GM12878 (cell line): ENCODE data around the gene MFAP1. TPM values are rescaled to one million over a fixed set of nuclear protein-coding genes. Genes with fewer than 3 reads are reported as not detected.

Experiments
- CHD4 ChIP-seq: fragments of 200-600 bp; sonication (generic); IDR thresholded peaks from 2 replicates; pipeline ENCODE4 v1.6.1; 2016; ENCODE audit warnings: mild to moderate bottlenecking
- ETV6 ChIP-seq, 2 experiments: fragments of 450-650 bp in 1 of 2; IDR thresholded peaks in 1 of 2; conservative IDR thresholded peaks in 1 of 2; 2 replicates each; pipeline ENCODE4 v1.6.1; 2014; ENCODE audit warnings: antibody characterized with exemption in 1 of 2, borderline replicate concordance in 1 of 2, low read depth in 1 of 2, mild to moderate bottlenecking in 1 of 2, moderate library complexity in 1 of 2
- FOXK2 ChIP-seq: fragments of 450-650 bp; IDR thresholded peaks from 2 replicates; pipeline ENCODE4 v1.6.1; 2017; ENCODE audit warnings: mild to moderate bottlenecking, moderate library complexity
- KLF5 ChIP-seq: fragments of 450-650 bp; IDR thresholded peaks from 2 replicates; pipeline ENCODE4 v1.6.1; 2014; ENCODE audit warnings: mild to moderate bottlenecking; ENCODE audit not compliant: partially characterized antibody
- NR2C1 ChIP-seq: fragments of 450-650 bp; IDR thresholded peaks from 2 replicates; pipeline ENCODE4 v1.6.1; 2017; ENCODE audit warnings: antibody characterized with exemption, mild to moderate bottlenecking, moderate library complexity
- NR2C2 ChIP-seq: IDR thresholded peaks from 2 replicates; pipeline ENCODE4 v1.6.1; 2011; ENCODE audit warnings: borderline replicate concordance, low read depth; ENCODE audit not compliant: control insufficient read depth, insufficient read length
- PAX8 ChIP-seq: fragments of 450-650 bp; IDR thresholded peaks from 2 replicates; pipeline ENCODE4 v1.6.1; 2017; ENCODE audit warnings: mild to moderate bottlenecking, moderate library complexity
- POLR2A ChIP-seq: IDR thresholded peaks from 2 replicates; pipeline ENCODE4 v1.6.1; 2011; ENCODE audit warnings: low read depth, mild to moderate bottlenecking, low read length
- RELA ChIP-seq: fragments of 450-650 bp; IDR thresholded peaks from 2 replicates; pipeline ENCODE4 v1.8.0; 2014; ENCODE audit warnings: borderline replicate concordance; ENCODE audit not compliant: partially characterized antibody
- RFX5 ChIP-seq: IDR thresholded peaks from 2 replicates; pipeline ENCODE4 v1.6.1; 2011; ENCODE audit warnings: low read depth, low read length, improper control_type of control experiment
- RUNX3 ChIP-seq: IDR thresholded peaks from 2 replicates; pipeline ENCODE4 v1.6.1; 2012; ENCODE audit warnings: low read length, inconsistent platforms
- SMAD1 ChIP-seq: fragments of 450-650 bp; IDR thresholded peaks from 2 replicates; pipeline ENCODE4 v1.6.1; 2018; ENCODE audit warnings: mild to moderate bottlenecking, low read depth; ENCODE audit not compliant: partially characterized antibody
- SMARCA5 ChIP-seq: fragments of 450-650 bp; IDR thresholded peaks from 2 replicates; pipeline ENCODE4 v1.6.1; 2017; ENCODE audit warnings: mild to moderate bottlenecking
- SPI1 ChIP-seq: IDR thresholded peaks from 2 replicates; pipeline ENCODE4 v1.6.1; 2011; ENCODE audit warnings: low read depth, mild to moderate bottlenecking, low read length, moderate library complexity, borderline replicate concordance; ENCODE audit not compliant: insufficient read depth
- SREBF2 ChIP-seq: IDR thresholded peaks from 2 replicates; pipeline ENCODE4 v1.6.1; 2012; ENCODE audit warnings: mild to moderate bottlenecking, low read length
- STAT1 ChIP-seq: fragments of 450-650 bp; conservative IDR thresholded peaks from 2 replicates; pipeline ENCODE4 v1.6.1; 2014; ENCODE audit warnings: antibody characterized with exemption, mild to moderate bottlenecking
- STAT3 ChIP-seq: IDR thresholded peaks from 2 replicates; pipeline ENCODE4 v1.6.1; 2011; ENCODE audit warnings: low read depth, low read length, improper control_type of control experiment
- SUZ12 ChIP-seq: fragments of 200-600 bp; sonication (generic); IDR thresholded peaks from one replicate; pipeline ENCODE4 v1.6.1; 2018; ENCODE audit warnings: antibody characterized with exemption, mild to moderate bottlenecking; ENCODE audit not compliant: unreplicated experiment
- USF1 ChIP-seq: IDR thresholded peaks from 2 replicates; pipeline ENCODE4 v1.6.1; 2011; ENCODE audit warnings: borderline replicate concordance, low read depth, mild to moderate bottlenecking, moderate library complexity, mixed read lengths, low read length; ENCODE audit not compliant: insufficient read depth; ENCODE audit errors: extremely low read length
- YBX1 ChIP-seq: fragments of 450-650 bp; IDR thresholded peaks from 2 replicates; pipeline ENCODE4 v1.6.1; 2016; ENCODE audit warnings: antibody characterized with exemption
- ZNF207 ChIP-seq: fragments of 450-650 bp; IDR thresholded peaks from 2 replicates; pipeline ENCODE4 v1.6.1; 2014; ENCODE audit warnings: antibody characterized with exemption, mild to moderate bottlenecking, borderline replicate concordance
- ZNF274 ChIP-seq: IDR thresholded peaks from one replicate; pipeline ENCODE4 v1.8.0; 2011; ENCODE audit not compliant: insufficient read length, insufficient read depth
- ZNF384 ChIP-seq: IDR thresholded peaks from 2 replicates; pipeline ENCODE4 v1.6.1; 2012; ENCODE audit warnings: low read depth, mild to moderate bottlenecking, low read length, improper control_type of control experiment, borderline replicate concordance
- polyA plus RNA-seq, 11 experiments: library from polyadenylated mRNA; depleted of rRNA in 4 of 11; unstranded in 6 of 11; stranded (reverse) in 5 of 11; fragments of >200 nt; fragmentation: Nextera tagmentation in 4 of 11; fragmentation: Illumina TruSeq in 1 of 11; extraction: Ambion mirVana in 4 of 11; extraction: Trizol in 1 of 11; gene quantifications; 1 replicate in 1 of 11; 2 replicates in 10 of 11; pipeline versions ENCODE4 v1.2.1 to v1.2.3, GENCODE V29; 2011 to 2016; ENCODE audit warnings: inconsistent platforms in 2 of 11, missing spikeins in 2 of 11, low read depth in 1 of 11
- total RNA-seq, 4 experiments: library from RNA; depleted of rRNA in 3 of 4; stranded (reverse); fragments of >200 nt in 3 of 4; fragmentation: Illumina TruSeq in 1 of 4; extraction: Trizol in 1 of 4; gene quantifications; 2 replicates each; pipeline versions ENCODE4 v1.2.1 to v1.2.3, GENCODE V29; 2013 to 2021
- TF ChIP-seq, protein P1 (sequence below): fragments of 450-650 bp; conservative IDR thresholded peaks from 2 replicates; pipeline ENCODE4 v1.6.1; 2017; ENCODE audit warnings: mild to moderate bottlenecking, moderate library complexity
- TF ChIP-seq, protein P2 (sequence below): IDR thresholded peaks from 2 replicates; pipeline ENCODE4 v1.6.1; 2011; ENCODE audit warnings: low read depth, mild to moderate bottlenecking, low read length, moderate library complexity, borderline replicate concordance; ENCODE audit errors: extremely low read depth
- TF ChIP-seq, protein P3 (sequence below): fragments of 150-350 bp; IDR thresholded peaks from 2 replicates; pipeline ENCODE4 v1.6.1; 2016; ENCODE audit warnings: low read depth, low read length

MFAP1 gene
- total and polyA plus RNA-seq, 10 of the 15 experiments (the other 5 are each of a cell fraction or from before 2014, with no cell fraction given), result 24.5 to 67.3 (median 47.4) TPM

- TF ChIP-seq RFX5, result no peak
- peak; percentile 57 for TF ChIP-seq RUNX3
- no peak for TF ChIP-seq STAT1
- TF ChIP-seq CHD4, result no peak
- no peak for TF ChIP-seq NR2C1
- TF ChIP-seq ETV6 (conservative IDR thresholded peaks at IDR 0.05 in 1 of 2, IDR thresholded peaks at IDR 0.05 in 1 of 2; ENCODE audit: borderline replicate concordance in 1 of 2, low read depth in 1 of 2), result no peak
- TF ChIP-seq YBX1, result no peak
- TF ChIP-seq USF1, result peak; percentile 99
- TF ChIP-seq, protein P1, sequence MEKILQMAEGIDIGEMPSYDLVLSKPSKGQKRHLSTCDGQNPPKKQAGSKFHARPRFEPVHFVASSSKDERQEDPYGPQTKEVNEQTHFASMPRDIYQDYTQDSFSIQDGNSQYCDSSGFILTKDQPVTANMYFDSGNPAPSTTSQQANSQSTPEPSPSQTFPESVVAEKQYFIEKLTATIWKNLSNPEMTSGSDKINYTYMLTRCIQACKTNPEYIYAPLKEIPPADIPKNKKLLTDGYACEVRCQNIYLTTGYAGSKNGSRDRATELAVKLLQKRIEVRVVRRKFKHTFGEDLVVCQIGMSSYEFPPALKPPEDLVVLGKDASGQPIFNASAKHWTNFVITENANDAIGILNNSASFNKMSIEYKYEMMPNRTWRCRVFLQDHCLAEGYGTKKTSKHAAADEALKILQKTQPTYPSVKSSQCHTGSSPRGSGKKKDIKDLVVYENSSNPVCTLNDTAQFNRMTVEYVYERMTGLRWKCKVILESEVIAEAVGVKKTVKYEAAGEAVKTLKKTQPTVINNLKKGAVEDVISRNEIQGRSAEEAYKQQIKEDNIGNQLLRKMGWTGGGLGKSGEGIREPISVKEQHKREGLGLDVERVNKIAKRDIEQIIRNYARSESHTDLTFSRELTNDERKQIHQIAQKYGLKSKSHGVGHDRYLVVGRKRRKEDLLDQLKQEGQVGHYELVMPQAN, result peak; percentile 93
- TF ChIP-seq SUZ12, result no peak
- TF ChIP-seq RELA, result peak; percentile 90
- TF ChIP-seq ZNF207, result peak; percentile 55; the same call in 1 of the 2 replicates
- no peak for TF ChIP-seq FOXK2
- no peak for TF ChIP-seq NR2C2
- TF ChIP-seq KLF5, result no peak
- TF ChIP-seq SREBF2, result no peak
- TF ChIP-seq PAX8, result no peak
- TF ChIP-seq SMARCA5, result peak; percentile 77; the same call in 1 of the 2 replicates
- TF ChIP-seq, protein P2, sequence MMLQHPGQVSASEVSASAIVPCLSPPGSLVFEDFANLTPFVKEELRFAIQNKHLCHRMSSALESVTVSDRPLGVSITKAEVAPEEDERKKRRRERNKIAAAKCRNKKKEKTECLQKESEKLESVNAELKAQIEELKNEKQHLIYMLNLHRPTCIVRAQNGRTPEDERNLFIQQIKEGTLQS, result peak; percentile 92
- TF ChIP-seq, protein P3, sequence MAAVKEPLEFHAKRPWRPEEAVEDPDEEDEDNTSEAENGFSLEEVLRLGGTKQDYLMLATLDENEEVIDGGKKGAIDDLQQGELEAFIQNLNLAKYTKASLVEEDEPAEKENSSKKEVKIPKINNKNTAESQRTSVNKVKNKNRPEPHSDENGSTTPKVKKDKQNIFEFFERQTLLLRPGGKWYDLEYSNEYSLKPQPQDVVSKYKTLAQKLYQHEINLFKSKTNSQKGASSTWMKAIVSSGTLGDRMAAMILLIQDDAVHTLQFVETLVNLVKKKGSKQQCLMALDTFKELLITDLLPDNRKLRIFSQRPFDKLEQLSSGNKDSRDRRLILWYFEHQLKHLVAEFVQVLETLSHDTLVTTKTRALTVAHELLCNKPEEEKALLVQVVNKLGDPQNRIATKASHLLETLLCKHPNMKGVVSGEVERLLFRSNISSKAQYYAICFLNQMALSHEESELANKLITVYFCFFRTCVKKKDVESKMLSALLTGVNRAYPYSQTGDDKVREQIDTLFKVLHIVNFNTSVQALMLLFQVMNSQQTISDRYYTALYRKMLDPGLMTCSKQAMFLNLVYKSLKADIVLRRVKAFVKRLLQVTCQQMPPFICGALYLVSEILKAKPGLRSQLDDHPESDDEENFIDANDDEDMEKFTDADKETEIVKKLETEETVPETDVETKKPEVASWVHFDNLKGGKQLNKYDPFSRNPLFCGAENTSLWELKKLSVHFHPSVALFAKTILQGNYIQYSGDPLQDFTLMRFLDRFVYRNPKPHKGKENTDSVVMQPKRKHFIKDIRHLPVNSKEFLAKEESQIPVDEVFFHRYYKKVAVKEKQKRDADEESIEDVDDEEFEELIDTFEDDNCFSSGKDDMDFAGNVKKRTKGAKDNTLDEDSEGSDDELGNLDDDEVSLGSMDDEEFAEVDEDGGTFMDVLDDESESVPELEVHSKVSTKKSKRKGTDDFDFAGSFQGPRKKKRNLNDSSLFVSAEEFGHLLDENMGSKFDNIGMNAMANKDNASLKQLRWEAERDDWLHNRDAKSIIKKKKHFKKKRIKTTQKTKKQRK, result no peak
- TF ChIP-seq STAT3, result no peak
- TF ChIP-seq SMAD1, result peak; percentile 80
- no peak for TF ChIP-seq ZNF274
- TF ChIP-seq ZNF384, result no peak
- TF ChIP-seq SPI1, result no peak
- TF ChIP-seq POLR2A, result peak; percentile 98
These were observed 32.3 kb downstream of the MFAP1 start, which contains the start of gene SERF2 (continued) for GRCh38 chr15:43791993-43792760.
